ENCODE results near the gene GPC1.

DNA sequence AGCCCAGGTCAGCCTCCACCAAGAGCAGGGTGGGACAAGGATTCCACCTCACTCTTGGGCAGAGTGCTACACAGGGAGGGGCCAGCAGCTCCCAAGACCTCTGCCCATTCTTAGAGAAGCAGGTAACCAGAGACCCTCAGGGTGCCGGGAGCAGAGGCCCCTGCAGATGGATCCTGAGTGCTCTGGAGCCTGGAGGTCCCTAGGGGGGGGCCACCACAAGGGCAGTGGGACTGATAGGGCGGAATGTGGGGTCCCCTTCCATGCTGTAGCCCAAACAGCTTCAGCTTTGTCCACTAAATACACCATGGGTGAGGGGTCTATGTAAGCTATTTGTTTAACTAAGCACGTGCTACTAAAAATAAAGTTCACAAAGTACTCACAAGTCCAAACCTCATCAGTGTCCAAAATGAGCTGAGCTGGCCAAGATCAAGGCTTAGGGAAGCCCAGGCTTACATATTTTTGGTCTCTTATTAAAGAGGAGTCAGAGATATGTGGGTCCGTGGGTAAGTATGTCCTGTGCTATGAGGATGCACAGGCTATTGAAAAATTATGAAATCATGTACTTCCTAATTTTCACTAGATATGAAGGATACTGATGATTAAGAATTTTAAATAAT lies 21.5 kb upstream of the GPC1 start:
- TF ChIP-seq, protein P1, sequence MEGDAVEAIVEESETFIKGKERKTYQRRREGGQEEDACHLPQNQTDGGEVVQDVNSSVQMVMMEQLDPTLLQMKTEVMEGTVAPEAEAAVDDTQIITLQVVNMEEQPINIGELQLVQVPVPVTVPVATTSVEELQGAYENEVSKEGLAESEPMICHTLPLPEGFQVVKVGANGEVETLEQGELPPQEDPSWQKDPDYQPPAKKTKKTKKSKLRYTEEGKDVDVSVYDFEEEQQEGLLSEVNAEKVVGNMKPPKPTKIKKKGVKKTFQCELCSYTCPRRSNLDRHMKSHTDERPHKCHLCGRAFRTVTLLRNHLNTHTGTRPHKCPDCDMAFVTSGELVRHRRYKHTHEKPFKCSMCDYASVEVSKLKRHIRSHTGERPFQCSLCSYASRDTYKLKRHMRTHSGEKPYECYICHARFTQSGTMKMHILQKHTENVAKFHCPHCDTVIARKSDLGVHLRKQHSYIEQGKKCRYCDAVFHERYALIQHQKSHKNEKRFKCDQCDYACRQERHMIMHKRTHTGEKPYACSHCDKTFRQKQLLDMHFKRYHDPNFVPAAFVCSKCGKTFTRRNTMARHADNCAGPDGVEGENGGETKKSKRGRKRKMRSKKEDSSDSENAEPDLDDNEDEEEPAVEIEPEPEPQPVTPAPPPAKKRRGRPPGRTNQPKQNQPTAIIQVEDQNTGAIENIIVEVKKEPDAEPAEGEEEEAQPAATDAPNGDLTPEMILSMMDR (conservative IDR thresholded peaks at IDR 0.05 in 1 of 2, IDR thresholded peaks at IDR 0.05 in 1 of 2; ENCODE audit: low read depth in 1 of 2, low read length in 2 of 2): no peak
- no peak for TF ChIP-seq EZH2 (IDR thresholded peaks at IDR 0.05; ENCODE audit: low read length, missing control alignments)

Data from fibroblast of lung (primary cell).